ENCODE results near the gene BACE2. TPM values are rescaled to one million over a fixed set of nuclear protein-coding genes. Genes with fewer than 3 reads are reported as not detected.

The BACE2 gene
- polyA plus RNA-seq, 2 of the 4 experiments (the other 2 are of a cell fraction) = 15.2 to 26.0 TPM

- FAIRE-seq (no peak), ATAC-seq (no peak)
- 78% methylated on average over 3 of the region's 3 CpGs for WGBS (ENCODE audit: missing lambda C conversion rate)
Measured at GRCh38 chr21:41258617-41259016, 90.7 kb downstream of the BACE2 start.

GRCh38 chr21:41260428-41260827 is 92.5 kb downstream of the BACE2 start:
- H3K4me1 ChIP-seq = no peaks in the 10 kb centered on the region
- H3K9me3 ChIP-seq = no peaks in the 10 kb centered on the region
- no peak overlapping the region for H3K4me2 ChIP-seq
- ATAC-seq (no peak), DNase-seq (ENCODE audit: low read depth in 1 of 2, low spot score in 1 of 2) (no peak), FAIRE-seq (no peak)
- CTCF ChIA-PET = no interaction called here
- POLR2A ChIA-PET = no interaction called here
- no peak overlapping the region for H3K27ac ChIP-seq
- WGBS (ENCODE audit: missing lambda C conversion rate) = 96% methylated on average over 7 of the region's 8 CpGs
- H3K4me3 ChIP-seq = no peak overlapping the region
- no peak for TF ChIP-seq REST (IDR thresholded peaks at IDR 0.05)
- TF ChIP-seq USF2 (IDR thresholded peaks at IDR 0.05) = no peak
- TF ChIP-seq RARB (CRISPR knock-in tag; IDR thresholded peaks at IDR 0.05) = no peak
- TF ChIP-seq POLR2A (IDR thresholded peaks at IDR 0.05; ENCODE audit: low read length) = no peak
- no peak for TF ChIP-seq FOSL2 (IDR thresholded peaks at IDR 0.05)
- no peak for TF ChIP-seq FOSL2 (CRISPR knock-in tag; IDR thresholded peaks at IDR 0.05)
- no peak for TF ChIP-seq JUNB (IDR thresholded peaks at IDR 0.05)
- no peak for TF ChIP-seq RNF2 (IDR thresholded peaks at IDR 0.05; ENCODE audit: borderline replicate concordance, low read depth)
- TF ChIP-seq MAX (IDR thresholded peaks at IDR 0.05) = no peak
- no peak for TF ChIP-seq MAFK (IDR thresholded peaks at IDR 0.05; ENCODE audit: partially characterized antibody)
- no peak for TF ChIP-seq BHLHE40 (IDR thresholded peaks at IDR 0.05; ENCODE audit: low read depth, low read length)
- TF ChIP-seq CBX8 (IDR thresholded peaks at IDR 0.05) = no peak
- TF ChIP-seq FOSB (CRISPR knock-in tag; IDR thresholded peaks at IDR 0.05) = no peak

More at GRCh38 chr21:41258617-41259016, 90.7 kb downstream of the BACE2 start:
- DNase-seq (ENCODE audit: low read depth in 1 of 2, low spot score in 1 of 2) = no peak
- no peak for TF ChIP-seq FOSB (CRISPR knock-in tag; IDR thresholded peaks at IDR 0.05)
- no peak for TF ChIP-seq CEBPB (IDR thresholded peaks at IDR 0.05)
- TF ChIP-seq EP300 (IDR thresholded peaks at IDR 0.05) = no peak
- TF ChIP-seq ELK1 (IDR thresholded peaks at IDR 0.05; ENCODE audit: low read depth, low read length) = no peak
- no peak for TF ChIP-seq EHMT2 (IDR thresholded peaks at IDR 0.05; ENCODE audit: low read depth)
- no peak for TF ChIP-seq HOXA7 (CRISPR knock-in tag; IDR thresholded peaks at IDR 0.05)
- TF ChIP-seq REST (IDR thresholded peaks at IDR 0.05) = no peak
- TF ChIP-seq ZNF302 (CRISPR knock-in tag; IDR thresholded peaks at IDR 0.05) = no peak
- no peak for TF ChIP-seq NR3C1 (IDR thresholded peaks at IDR 0.05)
- TF ChIP-seq NFE2L2 (conservative IDR thresholded peaks at IDR 0.05; ENCODE audit: low read length) = no peak
- TF ChIP-seq BCL3 (IDR thresholded peaks at IDR 0.05) = no peak
- no peak for TF ChIP-seq MAFK (IDR thresholded peaks at IDR 0.05; ENCODE audit: partially characterized antibody)
- TF ChIP-seq RCOR1 (IDR thresholded peaks at IDR 0.05; ENCODE audit: low read depth, low read length) = no peak
- no peak for TF ChIP-seq RAD21 (conservative IDR thresholded peaks at IDR 0.05 in 1 of 2, IDR thresholded peaks at IDR 0.05 in 1 of 2)
- Histone ChIP-seq H3K4me3 (no peak overlapping the region), H3K27ac (no peak overlapping the region), H3K9me3 (no peaks in the 10 kb centered on the region), H3K4me1 (no peaks in the 10 kb centered on the region), H3K4me2 (no peak overlapping the region)
- ChIA-PET CTCF (no interaction called here), POLR2A (no interaction called here)
